ENCODE data around the gene IPPK. TPM values are rescaled to one million over a fixed set of nuclear protein-coding genes. Genes with fewer than 3 reads are reported as not detected.
A peak's percentile ranks its signal among the peaks of the same experiment; 100 is the strongest.

Gene IPPK
- total RNA-seq, 2 donors from 2014 or later = 10.3 to 14.0 TPM

DNA sequence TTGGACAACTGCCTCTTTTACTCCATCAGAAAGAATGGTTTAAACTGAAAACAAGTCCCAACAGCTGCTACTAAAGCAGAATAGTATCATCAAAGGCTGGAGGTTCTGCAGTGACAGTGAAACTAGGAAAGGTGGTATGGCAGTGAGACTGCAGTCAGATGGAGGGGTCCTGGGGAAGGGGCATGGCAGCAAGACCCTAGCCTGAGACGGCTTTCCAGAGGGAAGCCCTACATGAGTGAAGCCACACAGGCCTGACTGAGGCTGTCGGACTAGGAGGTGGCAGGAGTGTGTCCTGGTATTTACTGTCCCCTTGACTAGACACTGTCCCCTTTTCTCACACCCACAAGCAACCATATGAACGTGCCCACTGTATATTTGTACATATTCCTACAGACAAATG is 40.4 kb upstream of the IPPK start:
- no peak overlapping the region for H3K4me3 ChIP-seq
- DNase-seq (ENCODE audit: low spot score) = no peak
- no peaks in the 10 kb centered on the region for H3K36me3 ChIP-seq
- intact Hi-C loops (cut with DNase I) = no loop called here
- 76% methylated on average over 3 of the region's 3 CpGs for WGBS
- no peak overlapping the region for H3K27ac ChIP-seq
- TF ChIP-seq POLR2AphosphoS5 (IDR thresholded peaks at IDR 0.05) (no peak), POLR2A (IDR thresholded peaks at IDR 0.05) (no peak), CTCF (IDR thresholded peaks at IDR 0.05) (no peak)
- no peaks in the 10 kb centered on the region for H3K27me3 ChIP-seq (replicated peaks; ENCODE audit: insufficient read depth)
- no peaks in the 10 kb centered on the region for H3K4me1 ChIP-seq (replicated peaks)
- H3K9me3 ChIP-seq = no peaks in the 10 kb centered on the region

DNA sequence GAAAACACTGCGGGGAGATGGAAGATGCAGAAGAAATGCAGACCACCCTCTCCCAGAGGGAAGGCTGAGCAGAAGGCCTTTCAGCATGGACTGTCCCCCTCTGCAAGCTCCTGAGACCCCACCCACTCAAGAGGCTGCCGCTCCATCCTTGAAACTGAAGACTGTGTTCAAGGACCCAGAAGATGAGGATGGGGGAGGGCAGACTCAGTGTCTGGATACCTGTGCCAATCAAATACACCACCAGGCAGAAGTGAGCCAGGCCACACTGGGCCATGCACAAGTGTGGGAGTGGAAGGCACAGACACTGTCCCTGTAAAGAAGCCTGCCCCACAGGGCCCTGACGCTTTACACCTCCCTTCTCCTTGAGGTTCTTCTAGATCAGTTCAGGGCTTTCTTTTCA is 40.0 kb upstream of the IPPK start:
- DNase-seq (ENCODE audit: low spot score) = no peak
- H3K36me3 ChIP-seq = no peaks in the 10 kb centered on the region
- no peak for TF ChIP-seq CTCF (IDR thresholded peaks at IDR 0.05)
- 86% methylated on average over 3 of the region's 3 CpGs for WGBS
- no peak overlapping the region for H3K27ac ChIP-seq
- H3K4me1 ChIP-seq (replicated peaks) = no peaks in the 10 kb centered on the region
- H3K9me3 ChIP-seq = no peaks in the 10 kb centered on the region
- intact Hi-C loops (cut with DNase I) = no loop called here
- H3K4me3 ChIP-seq = no peak overlapping the region
- no peaks in the 10 kb centered on the region for H3K27me3 ChIP-seq (replicated peaks; ENCODE audit: insufficient read depth)

DNA sequence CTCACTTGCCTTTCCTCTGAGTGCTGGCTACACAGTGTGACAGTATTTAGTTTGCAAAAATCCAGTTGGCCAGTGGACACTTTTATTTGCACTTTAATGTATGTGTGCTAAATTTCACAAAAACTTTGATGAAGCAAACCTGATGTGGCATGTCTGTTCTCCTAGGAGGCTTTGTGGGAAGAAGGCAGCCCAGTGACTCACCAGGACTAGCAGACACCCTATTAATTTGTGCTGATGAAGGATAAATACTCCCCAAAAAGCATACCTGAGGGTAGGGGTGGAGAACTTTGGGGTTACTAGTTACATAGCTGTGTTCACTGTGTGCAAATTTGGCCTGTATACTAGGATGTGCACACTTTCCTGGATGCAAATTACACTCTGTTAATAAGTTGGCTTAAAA is 39.3 kb upstream of the IPPK start:
- Histone ChIP-seq H3K4me3 (no peak overlapping the region), H3K27ac (no peak overlapping the region), H3K27me3 (replicated peaks; ENCODE audit: insufficient read depth) (no peaks in the 10 kb centered on the region), H3K9me3 (no peaks in the 10 kb centered on the region), H3K4me1 (replicated peaks) (no peaks in the 10 kb centered on the region), H3K36me3 (no peaks in the 10 kb centered on the region)
- TF ChIP-seq POLR2AphosphoS5 (IDR thresholded peaks at IDR 0.05) (no peak), POLR2A (IDR thresholded peaks at IDR 0.05) (no peak), CTCF (IDR thresholded peaks at IDR 0.05) (no peak)
- intact Hi-C loops (cut with DNase I) = no loop called here
- no peak for DNase-seq (ENCODE audit: low spot score)

- Histone ChIP-seq H3K4me3 (no peak overlapping the region), H3K27ac (no peak overlapping the region), H3K27me3 (replicated peaks; ENCODE audit: insufficient read depth) (no peaks in the 10 kb centered on the region), H3K9me3 (no peaks in the 10 kb centered on the region), H3K4me1 (replicated peaks) (no peaks in the 10 kb centered on the region), H3K36me3 (no peaks in the 10 kb centered on the region)
- TF ChIP-seq CTCF (IDR thresholded peaks at IDR 0.05) = no peak
- no peak for TF ChIP-seq POLR2AphosphoS5 (IDR thresholded peaks at IDR 0.05)
- TF ChIP-seq POLR2A (IDR thresholded peaks at IDR 0.05) = no peak
- intact Hi-C loops (cut with DNase I) = no loop called here
- DNase-seq (ENCODE audit: low spot score) = no peak
Observed at GRCh38 chr9:92707530-92707929, 37.6 kb upstream of the IPPK start.

GRCh38 chr9:92706218-92706940 is 36.4 kb upstream of the IPPK start:
- H3K27me3 ChIP-seq (replicated peaks; ENCODE audit: insufficient read depth) = no peaks in the 10 kb centered on the region

More at GRCh38 chr9:92706218-92706940, 36.4 kb upstream of the IPPK start:
- TF ChIP-seq CTCF (IDR thresholded peaks at IDR 0.05) (peak in 3 of 4 experiments; percentile 22 to 42 (median 31)), POLR2AphosphoS5 (IDR thresholded peaks at IDR 0.05) (no peak)
- H3K36me3 ChIP-seq = no peaks in the 10 kb centered on the region
- H3K27ac ChIP-seq = no peak overlapping the region
- no peaks in the 10 kb centered on the region for H3K9me3 ChIP-seq
- H3K4me1 ChIP-seq (replicated peaks) = no peaks in the 10 kb centered on the region
- no peak for DNase-seq (ENCODE audit: low spot score)
- intact Hi-C loops (cut with DNase I) = no loop called here
- 56% methylated on average over 3 of the region's 3 CpGs for WGBS
- no peak overlapping the region for H3K4me3 ChIP-seq

Data from prostate gland (tissue), 2 donors.